Measurements from ENCODE around the gene KIF1B. TPM values are rescaled to one million over a fixed set of nuclear protein-coding genes. Genes with fewer than 3 reads are reported as not detected.

Gene KIF1B
- total RNA-seq, 1 experiment from 2014 or later = 33.0 TPM

DNA sequence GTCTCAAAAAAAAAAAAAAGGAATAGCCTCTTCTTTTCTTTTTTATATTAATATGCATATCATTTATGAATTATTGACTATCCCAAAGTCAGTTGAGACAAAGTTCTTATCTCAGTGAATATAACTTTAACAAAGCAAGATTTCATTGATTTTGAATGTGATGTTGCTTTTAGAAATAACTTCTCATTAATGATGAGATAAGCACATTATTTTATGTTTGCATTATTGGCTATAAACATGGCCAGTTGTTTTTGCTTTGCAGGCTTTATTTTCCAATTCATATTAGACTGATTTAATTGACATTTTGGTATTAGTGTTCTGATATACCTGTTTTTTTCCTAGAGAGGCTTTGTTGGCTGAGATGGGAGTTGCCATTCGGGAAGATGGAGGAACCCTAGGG lies 81.3 kb downstream of the KIF1B start:
- ATAC-seq (no peak), DNase-seq (ENCODE audit: low read depth, low spot score) (no peak)
- no peak for TF ChIP-seq POLR2AphosphoS5 (IDR thresholded peaks at IDR 0.05; ENCODE audit: low read depth, low read length)
- no peak for TF ChIP-seq TCF7L2 (IDR thresholded peaks at IDR 0.05; ENCODE audit: low read depth, low read length)
- TF ChIP-seq, protein P1, sequence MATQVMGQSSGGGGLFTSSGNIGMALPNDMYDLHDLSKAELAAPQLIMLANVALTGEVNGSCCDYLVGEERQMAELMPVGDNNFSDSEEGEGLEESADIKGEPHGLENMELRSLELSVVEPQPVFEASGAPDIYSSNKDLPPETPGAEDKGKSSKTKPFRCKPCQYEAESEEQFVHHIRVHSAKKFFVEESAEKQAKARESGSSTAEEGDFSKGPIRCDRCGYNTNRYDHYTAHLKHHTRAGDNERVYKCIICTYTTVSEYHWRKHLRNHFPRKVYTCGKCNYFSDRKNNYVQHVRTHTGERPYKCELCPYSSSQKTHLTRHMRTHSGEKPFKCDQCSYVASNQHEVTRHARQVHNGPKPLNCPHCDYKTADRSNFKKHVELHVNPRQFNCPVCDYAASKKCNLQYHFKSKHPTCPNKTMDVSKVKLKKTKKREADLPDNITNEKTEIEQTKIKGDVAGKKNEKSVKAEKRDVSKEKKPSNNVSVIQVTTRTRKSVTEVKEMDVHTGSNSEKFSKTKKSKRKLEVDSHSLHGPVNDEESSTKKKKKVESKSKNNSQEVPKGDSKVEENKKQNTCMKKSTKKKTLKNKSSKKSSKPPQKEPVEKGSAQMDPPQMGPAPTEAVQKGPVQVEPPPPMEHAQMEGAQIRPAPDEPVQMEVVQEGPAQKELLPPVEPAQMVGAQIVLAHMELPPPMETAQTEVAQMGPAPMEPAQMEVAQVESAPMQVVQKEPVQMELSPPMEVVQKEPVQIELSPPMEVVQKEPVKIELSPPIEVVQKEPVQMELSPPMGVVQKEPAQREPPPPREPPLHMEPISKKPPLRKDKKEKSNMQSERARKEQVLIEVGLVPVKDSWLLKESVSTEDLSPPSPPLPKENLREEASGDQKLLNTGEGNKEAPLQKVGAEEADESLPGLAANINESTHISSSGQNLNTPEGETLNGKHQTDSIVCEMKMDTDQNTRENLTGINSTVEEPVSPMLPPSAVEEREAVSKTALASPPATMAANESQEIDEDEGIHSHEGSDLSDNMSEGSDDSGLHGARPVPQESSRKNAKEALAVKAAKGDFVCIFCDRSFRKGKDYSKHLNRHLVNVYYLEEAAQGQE (IDR thresholded peaks at IDR 0.05; ENCODE audit: insufficient read depth in 1 of 2, low read depth in 2 of 2, low read length in 1 of 2) = no peak
- TF ChIP-seq, protein P2, sequence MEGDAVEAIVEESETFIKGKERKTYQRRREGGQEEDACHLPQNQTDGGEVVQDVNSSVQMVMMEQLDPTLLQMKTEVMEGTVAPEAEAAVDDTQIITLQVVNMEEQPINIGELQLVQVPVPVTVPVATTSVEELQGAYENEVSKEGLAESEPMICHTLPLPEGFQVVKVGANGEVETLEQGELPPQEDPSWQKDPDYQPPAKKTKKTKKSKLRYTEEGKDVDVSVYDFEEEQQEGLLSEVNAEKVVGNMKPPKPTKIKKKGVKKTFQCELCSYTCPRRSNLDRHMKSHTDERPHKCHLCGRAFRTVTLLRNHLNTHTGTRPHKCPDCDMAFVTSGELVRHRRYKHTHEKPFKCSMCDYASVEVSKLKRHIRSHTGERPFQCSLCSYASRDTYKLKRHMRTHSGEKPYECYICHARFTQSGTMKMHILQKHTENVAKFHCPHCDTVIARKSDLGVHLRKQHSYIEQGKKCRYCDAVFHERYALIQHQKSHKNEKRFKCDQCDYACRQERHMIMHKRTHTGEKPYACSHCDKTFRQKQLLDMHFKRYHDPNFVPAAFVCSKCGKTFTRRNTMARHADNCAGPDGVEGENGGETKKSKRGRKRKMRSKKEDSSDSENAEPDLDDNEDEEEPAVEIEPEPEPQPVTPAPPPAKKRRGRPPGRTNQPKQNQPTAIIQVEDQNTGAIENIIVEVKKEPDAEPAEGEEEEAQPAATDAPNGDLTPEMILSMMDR (IDR thresholded peaks at IDR 0.05) = no peak
- no peak for TF ChIP-seq SIN3A (IDR thresholded peaks at IDR 0.05; ENCODE audit: borderline replicate concordance, insufficient read depth, low read depth, low read length)
- Histone ChIP-seq H3K4me1 (ENCODE audit: control insufficient read depth, insufficient read depth, low read length) (no peaks in the 10 kb centered on the region), H3K27ac (ENCODE audit: low read length) (no peak overlapping the region), H3K27me3 (ENCODE audit: control insufficient read depth, insufficient read depth, low read length) (no peaks in the 10 kb centered on the region), H3K36me3 (ENCODE audit: control insufficient read depth, insufficient read depth, low read length) (peaks cover 12% of the 10 kb centered on the region), H3K9me3 (ENCODE audit: control insufficient read depth, insufficient read depth, low read depth, low read length) (no peaks in the 10 kb centered on the region), H3K4me3 (ENCODE audit: low read depth in 2 of 2, low read length in 2 of 2) (no peak overlapping the region)
- intact Hi-C loops (cut with micrococcal nuclease; ENCODE audit: unreplicated experiment) = no loop called here
- ChIA-PET POLR2A (no interaction called here), CTCF (no interaction called here)
- no TSS peak for BruUV-seq (replicated peaks)
- in situ Hi-C loops (cut with HindIII; ENCODE audit: low pct_unique_long_range_greater_than_20kb, low sequenced_read_pairs) = no loop called here

DNA sequence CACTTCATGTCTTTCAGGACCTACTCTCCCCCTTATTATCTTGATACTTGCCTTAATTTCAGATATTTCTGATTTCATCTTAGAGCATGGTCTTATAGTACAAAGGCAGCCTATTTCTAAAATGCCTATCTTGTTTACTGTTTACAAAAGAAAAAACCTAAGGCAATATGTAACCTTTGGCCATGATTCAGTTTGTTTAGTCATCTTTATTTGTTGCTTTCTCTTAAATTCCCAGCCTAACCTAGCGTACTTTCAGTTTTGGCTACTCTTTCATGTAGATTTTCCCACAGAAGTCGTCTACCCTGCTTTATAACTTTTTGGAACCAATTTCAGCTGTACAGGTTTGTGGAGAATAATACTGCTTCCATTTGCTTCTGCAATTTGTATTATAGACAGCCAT lies 81.8 kb downstream of the KIF1B start:
- Histone ChIP-seq H3K27ac (ENCODE audit: low read length) (no peak overlapping the region), H3K4me3 (ENCODE audit: low read depth in 2 of 2, low read length in 2 of 2) (no peak overlapping the region), H3K36me3 (ENCODE audit: control insufficient read depth, insufficient read depth, low read length) (peaks cover 12% of the 10 kb centered on the region), H3K9me3 (ENCODE audit: control insufficient read depth, insufficient read depth, low read depth, low read length) (no peaks in the 10 kb centered on the region), H3K27me3 (ENCODE audit: control insufficient read depth, insufficient read depth, low read length) (no peaks in the 10 kb centered on the region), H3K4me1 (ENCODE audit: control insufficient read depth, insufficient read depth, low read length) (no peaks in the 10 kb centered on the region)
- in situ Hi-C loops (cut with HindIII; ENCODE audit: low pct_unique_long_range_greater_than_20kb, low sequenced_read_pairs) = no loop called here
- DNase-seq (ENCODE audit: low read depth, low spot score) (no peak), ATAC-seq (no peak)
- no TSS peak for BruUV-seq (replicated peaks)
- intact Hi-C loops (cut with micrococcal nuclease; ENCODE audit: unreplicated experiment) = no loop called here
- ChIA-PET CTCF (no interaction called here), POLR2A (no interaction called here)
- TF ChIP-seq TCF7L2 (IDR thresholded peaks at IDR 0.05; ENCODE audit: low read depth, low read length) (no peak), POLR2AphosphoS5 (IDR thresholded peaks at IDR 0.05; ENCODE audit: low read depth, low read length) (no peak), SIN3A (IDR thresholded peaks at IDR 0.05; ENCODE audit: borderline replicate concordance, insufficient read depth, low read depth, low read length) (no peak)
- TF ChIP-seq, protein P2 (IDR thresholded peaks at IDR 0.05) = no peak
- TF ChIP-seq, protein P1 (IDR thresholded peaks at IDR 0.05; ENCODE audit: insufficient read depth in 1 of 2, low read depth in 2 of 2, low read length in 1 of 2) = no peak

Data from Panc1 (cell line).